Chondrocyte (in vitro differentiated cells): ENCODE results near the gene PNPLA8. TPM values are rescaled to one million over a fixed set of nuclear protein-coding genes. Genes with fewer than 3 reads are reported as not detected.

Experiments
- DNase-seq: peaks from one replicate; pipeline ENCODE4 v3.0.0; 2021; ENCODE audit warnings: mixed read lengths, low spot score
- H3K27ac Mint-ChIP-seq: one replicate; pipeline ENCODE4 v1.8.0; 2021; ENCODE audit warnings: mild to moderate bottlenecking, moderate library complexity, mixed read lengths; ENCODE audit not compliant: unreplicated experiment
- H3K27me3 Mint-ChIP-seq: 2 replicates; pipeline ENCODE4 v1.8.0; 2021; ENCODE audit warnings: low read depth, mixed read lengths
- H3K36me3 Mint-ChIP-seq: 2 replicates; pipeline ENCODE4 v1.8.0; 2021; ENCODE audit warnings: low read depth, mixed read lengths
- H3K4me1 Mint-ChIP-seq: 2 replicates; pipeline ENCODE4 v1.8.0; 2021; ENCODE audit warnings: low read depth, mild to moderate bottlenecking, mixed read lengths
- H3K4me3 Mint-ChIP-seq: one replicate; pipeline ENCODE4 v1.8.0; 2021; ENCODE audit warnings: mild to moderate bottlenecking, moderate library complexity, mixed read lengths; ENCODE audit not compliant: unreplicated experiment
- H3K9me3 Mint-ChIP-seq: 2 replicates; pipeline ENCODE4 v1.8.0; 2021; ENCODE audit warnings: low read depth, mixed read lengths
- total RNA-seq: library from RNA; stranded (reverse); gene quantifications from 3 replicates; pipeline ENCODE4 v1.2.1, GENCODE V29; 2021
- TF ChIP-seq, protein P1 (sequence below): fragments of 200-600 bp; sonication (generic); IDR thresholded peaks from 2 replicates; pipeline ENCODE4 v1.5.0; 2021; ENCODE audit warnings: antibody characterized with exemption, mild to moderate bottlenecking, moderate library complexity

The PNPLA8 gene
- total RNA-seq, 1 donor from 2014 or later = 26.8 TPM

GRCh38 chr7:108528183-108528712, 2.3 kb upstream of the PNPLA8 start:
- no peak for DNase-seq
- Mint-ChIP-seq H3K27me3 (no peaks in the 10 kb centered on the region), H3K4me1 (peaks cover 18% of the 10 kb centered on the region), H3K4me3 (no peak overlapping the region), H3K27ac (no peak overlapping the region), H3K36me3 (no peaks in the 10 kb centered on the region), H3K9me3 (no peaks in the 10 kb centered on the region)
- TF ChIP-seq, protein P1, sequence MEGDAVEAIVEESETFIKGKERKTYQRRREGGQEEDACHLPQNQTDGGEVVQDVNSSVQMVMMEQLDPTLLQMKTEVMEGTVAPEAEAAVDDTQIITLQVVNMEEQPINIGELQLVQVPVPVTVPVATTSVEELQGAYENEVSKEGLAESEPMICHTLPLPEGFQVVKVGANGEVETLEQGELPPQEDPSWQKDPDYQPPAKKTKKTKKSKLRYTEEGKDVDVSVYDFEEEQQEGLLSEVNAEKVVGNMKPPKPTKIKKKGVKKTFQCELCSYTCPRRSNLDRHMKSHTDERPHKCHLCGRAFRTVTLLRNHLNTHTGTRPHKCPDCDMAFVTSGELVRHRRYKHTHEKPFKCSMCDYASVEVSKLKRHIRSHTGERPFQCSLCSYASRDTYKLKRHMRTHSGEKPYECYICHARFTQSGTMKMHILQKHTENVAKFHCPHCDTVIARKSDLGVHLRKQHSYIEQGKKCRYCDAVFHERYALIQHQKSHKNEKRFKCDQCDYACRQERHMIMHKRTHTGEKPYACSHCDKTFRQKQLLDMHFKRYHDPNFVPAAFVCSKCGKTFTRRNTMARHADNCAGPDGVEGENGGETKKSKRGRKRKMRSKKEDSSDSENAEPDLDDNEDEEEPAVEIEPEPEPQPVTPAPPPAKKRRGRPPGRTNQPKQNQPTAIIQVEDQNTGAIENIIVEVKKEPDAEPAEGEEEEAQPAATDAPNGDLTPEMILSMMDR = no peak

- no peaks in the 10 kb centered on the region for H3K36me3 Mint-ChIP-seq
- H3K4me3 Mint-ChIP-seq = peak overlapping the region; percentile 88
- no peaks in the 10 kb centered on the region for H3K9me3 Mint-ChIP-seq
- H3K27ac Mint-ChIP-seq = peak overlapping the region; percentile 99
- TF ChIP-seq, protein P1 = no peak
- peaks cover 27% of the 10 kb centered on the region for H3K4me1 Mint-ChIP-seq
- DNase-seq = no peak
- no peaks in the 10 kb centered on the region for H3K27me3 Mint-ChIP-seq
Observed at GRCh38 chr7:108526768-108527017, 758 bp upstream of the PNPLA8 start.

- TF ChIP-seq, protein P1 = peak; percentile 22
- H3K9me3 Mint-ChIP-seq = no peaks in the 10 kb centered on the region
- H3K27ac Mint-ChIP-seq = peak overlapping the region; percentile 99
- peak overlapping the region; percentile 88 for H3K4me3 Mint-ChIP-seq
- H3K27me3 Mint-ChIP-seq = no peaks in the 10 kb centered on the region
- no peak for DNase-seq
- no peaks in the 10 kb centered on the region for H3K36me3 Mint-ChIP-seq
- peaks cover 36% of the 10 kb centered on the region for H3K4me1 Mint-ChIP-seq
Observed at GRCh38 chr7:108525327-108525984, 479 bp downstream of the PNPLA8 start.

GRCh38 chr7:108522780-108523179, 3.2 kb downstream of the PNPLA8 start:
- Mint-ChIP-seq H3K4me1 (peaks cover 51% of the 10 kb centered on the region), H3K27ac (peak overlapping the region; percentile 14), H3K27me3 (no peaks in the 10 kb centered on the region), H3K4me3 (no peak overlapping the region), H3K9me3 (no peaks in the 10 kb centered on the region), H3K36me3 (peaks cover 3% of the 10 kb centered on the region)
- no peak for DNase-seq
- TF ChIP-seq, protein P1 = no peak

DNA sequence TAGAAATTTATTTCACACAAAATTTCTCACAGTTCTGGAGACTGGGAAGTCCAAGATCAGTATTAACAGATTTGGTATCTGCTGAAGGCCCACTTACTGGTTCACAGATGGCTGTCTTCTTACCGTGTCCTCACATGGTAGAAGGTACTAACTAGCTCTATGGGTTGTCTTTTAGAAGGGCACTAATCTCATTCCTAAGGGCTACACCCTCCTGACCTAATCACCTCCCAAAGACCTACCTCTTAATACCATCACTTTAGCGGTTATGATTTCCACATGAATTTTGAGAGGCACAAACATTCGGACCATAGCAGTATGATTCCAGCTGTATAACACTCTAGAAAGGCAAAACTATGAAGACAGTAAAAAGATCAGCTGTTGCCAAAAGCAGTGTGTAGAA, 8.0 kb downstream of the PNPLA8 start:
- H3K4me1 Mint-ChIP-seq = peaks cover 31% of the 10 kb centered on the region
- H3K4me3 Mint-ChIP-seq = no peak overlapping the region
- TF ChIP-seq, protein P1 = no peak
- peaks cover 9% of the 10 kb centered on the region for H3K36me3 Mint-ChIP-seq
- H3K27ac Mint-ChIP-seq = no peak overlapping the region
- no peaks in the 10 kb centered on the region for H3K9me3 Mint-ChIP-seq
- no peaks in the 10 kb centered on the region for H3K27me3 Mint-ChIP-seq
- no peak for DNase-seq
